ENCODE measurements around the gene PTTG1IP.
"Not testable (repeated sequence)": the region's sequence is repeated elsewhere in the genome, so short reads cannot be mapped to it uniquely, and the experiment has no call there.

The PTTG1IP gene

GRCh38 chr21:44873356-44874239 is at the start of gene PTTG1IP:
Gene PTTG1IP, minus strand, starts transcription at chr21:44873690. Its CDS starts 74 bp downstream, at chr21:44873616.
- DNase-seq = peak; percentile 99 to 100 (median 100)

- no peak for DNase-seq
Measured at GRCh38 chr21:44921928-44922327, 48.4 kb upstream of the PTTG1IP start.

DNA sequence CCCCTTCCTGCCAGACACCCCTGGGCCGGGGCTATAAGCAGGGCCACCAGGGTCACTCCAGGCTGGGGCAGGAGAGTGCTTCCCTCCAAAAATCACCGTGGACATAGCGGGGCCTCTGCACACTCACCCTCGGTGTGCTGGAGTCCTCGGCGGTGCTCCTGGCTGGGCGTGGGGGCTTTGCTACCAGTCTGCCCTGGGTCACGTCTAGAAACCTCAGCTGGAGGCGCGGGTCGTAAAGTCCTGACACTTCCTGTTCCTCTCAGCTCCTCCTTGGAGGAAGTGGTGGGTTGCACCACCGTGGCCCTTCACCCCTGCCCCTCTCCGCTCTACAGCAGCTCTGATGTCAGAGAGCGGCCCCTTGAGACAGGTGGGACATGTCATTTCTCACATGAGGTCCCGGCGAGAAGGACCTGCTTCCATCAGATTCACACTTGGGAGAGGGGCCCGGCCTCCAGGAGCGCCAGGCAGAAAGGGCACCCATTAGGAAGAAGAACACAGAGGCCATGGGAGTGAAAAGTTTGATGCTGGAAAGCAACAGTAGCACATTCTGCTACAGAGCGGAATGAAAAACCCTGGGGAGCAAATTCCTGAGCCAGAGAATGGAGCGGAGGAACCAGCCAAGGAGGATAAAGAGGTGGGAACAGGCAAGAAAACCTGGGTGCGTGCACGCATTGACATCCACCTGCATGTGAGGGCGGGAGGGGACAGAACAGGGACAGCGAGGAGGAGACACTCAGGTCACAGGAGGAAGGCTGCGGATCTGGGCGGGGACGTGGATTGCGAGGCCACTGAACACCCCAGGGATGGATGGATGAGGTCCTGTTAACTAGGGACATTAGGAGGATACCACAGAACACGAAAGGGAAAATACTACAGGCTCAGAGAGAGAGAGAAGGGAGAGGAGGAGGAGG is 47.5 kb upstream of the PTTG1IP start, which contains the start of gene ITGB2:
Gene ITGB2, minus strand, starts transcription at position 206 of the 911 bp plus-strand sequence. CDS start 10,117 bp downstream, outside the sequence.
- DNase-seq = peak; percentile 76 to 80 (median 78)

DNA sequence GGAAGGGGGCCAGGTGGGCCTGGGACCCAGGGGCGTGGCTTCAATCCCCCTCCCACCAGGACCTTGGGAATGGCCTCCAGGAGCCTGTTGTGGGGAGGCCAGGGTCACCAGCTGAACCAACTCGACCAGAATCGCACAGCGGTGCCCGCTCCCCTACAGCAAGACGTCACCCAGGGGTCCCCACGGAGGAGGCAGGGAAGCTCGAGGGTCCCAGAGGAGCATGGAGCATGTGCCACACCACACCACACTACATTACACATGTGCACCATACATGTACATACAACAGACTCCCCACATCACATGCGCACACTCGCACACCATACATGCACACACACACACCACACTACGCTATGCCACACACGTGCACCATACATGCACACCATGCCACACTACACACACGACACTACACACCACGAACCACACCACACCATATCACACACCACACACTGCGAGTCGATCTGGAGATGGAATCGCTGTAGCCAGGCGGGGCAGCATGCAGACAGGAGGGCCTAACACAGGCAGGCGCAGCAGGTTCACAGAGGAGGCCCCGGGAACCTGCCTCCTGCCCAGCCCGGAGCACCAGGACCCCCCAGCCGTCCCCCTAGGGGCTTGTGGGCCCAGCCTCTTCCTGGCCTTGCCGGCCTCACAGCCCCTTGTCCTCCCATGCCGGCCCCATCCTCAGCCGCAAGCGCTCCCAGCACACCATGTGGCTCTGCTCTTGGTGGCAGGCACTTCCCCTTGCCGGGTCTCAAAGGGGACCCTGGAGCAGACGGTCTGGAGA is 46.6 kb upstream of the PTTG1IP start:
- no peak for DNase-seq

- DNase-seq = peak in 2 of 3 donors; percentile 56 to 59
Measured at GRCh38 chr21:44919111-44919912, 45.8 kb upstream of the PTTG1IP start.

- DNase-seq = no peak
Measured at GRCh38 chr21:44918581-44919033, 45.1 kb upstream of the PTTG1IP start.

DNA sequence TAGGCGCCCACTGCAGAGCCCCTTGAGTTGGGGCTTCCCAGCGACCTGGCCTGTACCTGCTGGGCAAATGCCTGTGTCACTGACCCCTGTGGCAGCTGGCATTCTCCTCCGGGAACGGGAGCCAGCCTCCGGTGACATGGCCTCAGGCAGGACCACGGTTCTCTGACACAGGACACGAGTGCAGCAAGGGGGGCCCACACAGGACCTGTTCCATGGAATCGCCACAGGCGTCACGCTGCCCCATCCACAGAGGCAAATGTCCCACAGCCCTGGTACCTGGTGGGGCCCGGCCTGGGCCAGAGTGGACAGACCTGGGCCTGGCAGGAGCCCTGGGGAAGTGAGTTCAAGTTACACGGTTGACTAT is 44.6 kb upstream of the PTTG1IP start:
- DNase-seq = no peak

GRCh38 chr21:44917446-44918106 is 44.1 kb upstream of the PTTG1IP start:
- DNase-seq = no peak

DNA sequence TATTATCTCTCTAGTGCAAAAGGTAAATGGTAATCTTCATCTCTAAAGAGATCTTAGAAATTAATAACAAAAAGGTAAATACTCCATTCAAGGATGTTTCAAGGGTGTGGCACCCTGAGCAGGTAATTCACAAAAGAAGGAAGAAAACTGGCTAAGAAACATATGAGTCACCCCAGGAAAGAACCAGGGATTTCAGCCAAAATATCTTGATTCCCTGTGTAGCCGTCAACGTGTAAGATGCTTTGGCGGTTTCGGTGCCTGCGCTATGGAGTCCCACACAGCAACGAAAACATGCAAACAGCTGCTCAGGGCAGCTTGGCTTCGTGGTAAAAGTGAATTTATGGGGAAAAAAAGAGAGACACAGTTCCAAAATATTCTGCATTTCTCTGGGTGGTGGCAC is 43.5 kb upstream of the PTTG1IP start:
- DNase-seq = no peak

DNA sequence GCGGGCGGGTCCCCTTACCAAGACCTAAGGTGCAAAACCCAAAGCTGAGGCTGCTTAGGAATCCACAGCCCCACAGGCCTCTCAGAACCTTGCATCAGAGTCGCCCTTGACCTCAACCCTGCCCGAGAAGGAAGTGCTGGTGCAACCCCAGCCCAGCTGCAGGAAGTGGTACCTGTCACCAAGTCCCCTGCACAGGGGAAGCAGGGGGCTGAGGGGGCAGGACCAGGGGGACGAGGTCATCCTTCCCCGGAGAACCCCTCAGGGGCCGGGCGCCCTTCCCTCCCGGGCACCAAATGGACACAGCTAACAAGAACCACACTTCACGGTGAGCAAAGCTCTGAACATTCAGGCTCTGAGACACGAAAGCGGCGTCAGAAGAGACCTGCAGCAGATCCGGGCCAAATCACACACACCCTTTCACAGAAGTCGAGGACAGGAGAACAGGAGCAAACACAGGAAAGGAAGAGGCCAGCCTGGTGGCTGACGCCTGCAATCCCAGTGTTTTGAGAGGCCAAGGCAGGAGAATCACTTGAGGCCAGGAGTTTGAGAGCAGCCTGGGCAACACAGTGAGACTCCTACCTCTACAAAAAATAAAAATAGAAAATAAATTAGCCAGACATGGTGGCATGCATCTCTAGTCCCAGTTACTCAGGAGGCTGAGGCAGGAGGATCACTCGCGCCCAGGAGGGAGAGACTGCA is 40.8 kb upstream of the PTTG1IP start:
- peak; percentile 72 to 79 (median 76) for DNase-seq

DNA sequence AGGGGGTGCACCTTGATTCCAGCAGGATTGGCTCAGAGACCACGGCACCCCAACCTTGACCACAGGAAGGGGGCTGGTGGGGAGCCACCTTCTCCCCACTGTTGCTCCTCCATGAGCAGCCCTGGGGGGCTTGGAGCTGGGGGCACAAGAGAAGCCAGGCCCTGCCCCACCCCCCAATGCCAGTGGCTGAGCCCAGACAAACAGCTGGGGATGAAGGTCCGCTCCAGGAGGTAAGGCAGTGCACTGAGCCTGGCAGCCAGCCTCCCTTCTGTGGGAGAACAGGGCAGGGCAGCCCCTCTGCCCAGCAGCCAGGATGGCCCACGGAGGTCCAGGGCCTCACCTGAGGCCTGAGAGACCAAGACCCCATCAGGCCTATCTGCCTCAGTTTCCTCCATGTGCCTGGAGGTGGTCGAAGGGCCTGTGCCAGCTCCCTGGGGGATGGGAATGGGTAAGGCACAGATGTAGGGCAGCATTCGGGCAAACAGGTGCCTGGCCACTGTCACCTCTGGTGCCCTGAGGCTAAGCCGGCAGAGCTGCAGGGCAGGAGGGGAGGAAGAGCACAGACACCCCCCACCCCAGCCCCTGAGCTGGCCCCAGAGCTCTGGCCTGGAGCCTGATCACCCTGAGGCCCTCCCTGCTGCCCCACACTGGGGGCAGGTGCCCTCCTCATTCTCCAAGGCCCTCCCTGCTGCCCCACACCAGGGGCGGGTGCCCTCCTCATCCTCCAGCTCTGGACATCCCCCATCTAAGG is 40.1 kb upstream of the PTTG1IP start:
- no peak for DNase-seq

- not testable (repeated sequence) for DNase-seq
Measured at GRCh38 chr21:44912506-44913412, 39.3 kb upstream of the PTTG1IP start.

GRCh38 chr21:44912158-44912473 is 38.6 kb upstream of the PTTG1IP start:
- no peak for DNase-seq

GRCh38 chr21:44911384-44912157 is 38.1 kb upstream of the PTTG1IP start:
- DNase-seq = peak; percentile 84 to 88 (median 85)

DNA sequence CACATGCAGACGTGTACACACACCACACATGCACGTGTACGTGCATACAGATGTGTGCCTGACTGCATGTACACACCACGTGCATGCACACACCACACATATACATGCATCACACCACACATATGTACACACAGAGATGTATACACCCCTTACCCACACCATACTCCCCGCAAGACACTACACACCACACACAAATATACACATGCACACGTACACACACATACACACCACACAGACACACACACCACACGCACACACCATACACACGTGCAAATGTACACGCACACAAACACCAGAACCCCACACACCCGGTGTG is 37.5 kb upstream of the PTTG1IP start:
- no peak for DNase-seq

- no peak for DNase-seq
Measured at GRCh38 chr21:44910229-44911067, 37.0 kb upstream of the PTTG1IP start.

DNA sequence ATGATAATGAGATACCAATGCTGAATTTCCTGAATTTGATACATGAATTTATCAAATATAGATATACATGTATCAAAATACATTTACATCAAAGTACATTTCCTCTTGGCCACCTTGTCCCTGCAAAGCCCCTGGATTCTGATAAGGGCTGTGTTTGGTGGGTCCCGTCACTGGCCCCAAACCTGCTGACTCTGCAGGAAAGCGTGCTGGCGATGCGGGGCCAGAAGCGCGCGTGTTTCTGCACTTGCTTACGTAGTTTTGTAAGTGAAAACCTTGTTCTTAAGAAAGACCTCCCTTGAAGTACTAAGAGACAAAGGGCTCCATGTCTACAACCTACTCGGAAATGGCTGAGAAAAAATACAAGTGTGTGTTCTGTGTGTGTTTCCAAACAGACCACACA is 36.2 kb upstream of the PTTG1IP start:
- no peak for DNase-seq
